Upper lobe of right lung (tissue), 1 donor: Measurements from ENCODE around the gene KIAA0232. TPM values are rescaled to one million over a fixed set of nuclear protein-coding genes. Genes with fewer than 3 reads are reported as not detected.

Experiments used
- ATAC-seq: fragments of 200-7000 bp; cut with Tn5 transposase; one replicate; pipeline ENCODE4 v1.9.1; 2020; ENCODE audit warnings: mild to moderate bottlenecking, moderate library complexity
- DNase-seq: peaks from one replicate; pipeline ENCODE4 v3.0.0-alpha.2; 2020
- H3K27ac ChIP-seq: fragments of 200-600 bp; one replicate; pipeline ENCODE4 v1.8.0; 2022
- H3K27me3 ChIP-seq: fragments of 200-600 bp; one replicate; pipeline ENCODE4 v1.8.0; 2022; ENCODE audit warnings: mild to moderate bottlenecking
- H3K36me3 ChIP-seq: fragments of 200-600 bp; one replicate; pipeline ENCODE4 v1.8.0; 2022
- H3K4me1 ChIP-seq: fragments of 200-600 bp; one replicate; pipeline ENCODE4 v1.8.0; 2022
- H3K4me3 ChIP-seq: fragments of 200-600 bp; one replicate; pipeline ENCODE4 v1.8.0; 2022; ENCODE audit warnings: mild to moderate bottlenecking
- H3K9me3 ChIP-seq: fragments of 200-600 bp; one replicate; pipeline ENCODE4 v1.8.0; 2022
- CTCF ChIP-seq: fragments of 200-600 bp; IDR thresholded peaks from one replicate; pipeline ENCODE4 v1.8.0; 2022; ENCODE audit warnings: antibody characterized with exemption
- intact Hi-C: fragments of 100-400 bp; cut with DNase I; formaldehyde crosslinking; loops from one replicate; pipeline ENCODE4 v1.11.0; 2022
- total RNA-seq: library from RNA; stranded (reverse); fragmentation: NEBNext Ultra II Directional; extraction: Animal tissue kit (Norgen Biotek cat#: 25700); gene quantifications from one replicate; pipeline ENCODE4 v1.2.1, GENCODE V29; 2021
- donor health status: DM: no; HTN: yes; CAD: no; lungs with severe emphysema.

KIAA0232 gene
- total RNA-seq, 1 donor from 2014 or later, result 30.9 TPM

GRCh38 chr4:6858997-6859396 is 76.5 kb downstream of the KIAA0232 start:
- no peaks in the 10 kb centered on the region for H3K9me3 ChIP-seq
- H3K36me3 ChIP-seq, result peaks cover 64% of the 10 kb centered on the region
- no peak overlapping the region for H3K4me3 ChIP-seq
- H3K27ac ChIP-seq, result no peak overlapping the region
- intact Hi-C loops, result no loop called here
- no peak for DNase-seq
- TF ChIP-seq CTCF, result no peak
- no peak for ATAC-seq
- H3K4me1 ChIP-seq, result peaks cover 4% of the 10 kb centered on the region
- H3K27me3 ChIP-seq, result no peaks in the 10 kb centered on the region

- TF ChIP-seq CTCF, result no peak
- Histone ChIP-seq H3K27ac (no peak overlapping the region), H3K36me3 (peaks cover 69% of the 10 kb centered on the region), H3K4me3 (no peak overlapping the region), H3K27me3 (no peaks in the 10 kb centered on the region), H3K9me3 (no peaks in the 10 kb centered on the region), H3K4me1 (no peaks in the 10 kb centered on the region)
- no peak for DNase-seq
- no peak for ATAC-seq
- intact Hi-C loops, result no loop called here
Measured at GRCh38 chr4:6859543-6859942, 77.0 kb downstream of the KIAA0232 start.

- H3K4me1 ChIP-seq, result peaks cover 3% of the 10 kb centered on the region
- peaks cover 61% of the 10 kb centered on the region for H3K36me3 ChIP-seq
- H3K4me3 ChIP-seq, result no peak overlapping the region
- intact Hi-C loops, result no loop called here
- H3K9me3 ChIP-seq, result no peaks in the 10 kb centered on the region
- DNase-seq (no peak), ATAC-seq (no peak)
- no peak overlapping the region for H3K27ac ChIP-seq
- no peak for TF ChIP-seq CTCF
- H3K27me3 ChIP-seq, result no peaks in the 10 kb centered on the region
Measured at GRCh38 chr4:6868386-6868785, 85.9 kb downstream of the KIAA0232 start.

GRCh38 chr4:6869944-6870343 is 87.4 kb downstream of the KIAA0232 start:
- DNase-seq (no peak), ATAC-seq (peak; percentile 24)
- Histone ChIP-seq H3K27me3 (no peaks in the 10 kb centered on the region), H3K4me1 (peaks cover 14% of the 10 kb centered on the region), H3K9me3 (no peaks in the 10 kb centered on the region), H3K36me3 (peaks cover 61% of the 10 kb centered on the region), H3K4me3 (no peak overlapping the region), H3K27ac (no peak overlapping the region)
- no peak for TF ChIP-seq CTCF
- intact Hi-C loops, result no loop called here

GRCh38 chr4:6873291-6873690 is 90.8 kb downstream of the KIAA0232 start:
- H3K27ac ChIP-seq, result no peak overlapping the region
- peaks cover 24% of the 10 kb centered on the region for H3K4me1 ChIP-seq
- peaks cover 64% of the 10 kb centered on the region for H3K36me3 ChIP-seq
- TF ChIP-seq CTCF, result no peak
- no peaks in the 10 kb centered on the region for H3K9me3 ChIP-seq
- ATAC-seq (no peak), DNase-seq (no peak)
- H3K4me3 ChIP-seq, result no peak overlapping the region
- intact Hi-C loops, result no loop called here
- H3K27me3 ChIP-seq, result no peaks in the 10 kb centered on the region

GRCh38 chr4:6873792-6874461 is 91.4 kb downstream of the KIAA0232 start:
- DNase-seq, result peak; percentile 87
- intact Hi-C loops, result no loop called here
- no peak overlapping the region for H3K4me3 ChIP-seq
- peak; percentile 83 for TF ChIP-seq CTCF
- no peaks in the 10 kb centered on the region for H3K27me3 ChIP-seq
- no peak overlapping the region for H3K27ac ChIP-seq
- no peaks in the 10 kb centered on the region for H3K9me3 ChIP-seq
- ATAC-seq, result peak; percentile 80
- H3K36me3 ChIP-seq, result peaks cover 67% of the 10 kb centered on the region
- H3K4me1 ChIP-seq, result peaks cover 24% of the 10 kb centered on the region
